SK-N-SH treated with all-trans-retinoic acid at 6 μM for 48 hours (cell line): Measurements from ENCODE around the gene INIP.

Experiments
- ATAC-seq: fragments of 200-7000 bp; cut with Tn5 transposase; 3 replicates; pipeline ENCODE4 v1.9.1; 2020; ENCODE audit warnings: mild to moderate bottlenecking, moderate library complexity
- ARNTL ChIP-seq: fragments of 450-650 bp; formaldehyde crosslinking; IDR thresholded peaks from 2 replicates; pipeline ENCODE4 v1.5.0; 2020; ENCODE audit warnings: low read depth, mild to moderate bottlenecking, moderate library complexity, borderline replicate concordance
- CSDC2 ChIP-seq: fragments of 250-450 bp; sonication (Bioruptor Pico); IDR thresholded peaks from 2 replicates; pipeline ENCODE4 v1.5.0; 2020; ENCODE audit warnings: mild to moderate bottlenecking, moderate library complexity
- ESRRG ChIP-seq: fragments of 250-450 bp; sonication (Bioruptor Pico); IDR thresholded peaks from 2 replicates; pipeline ENCODE4 v1.6.1; 2021; ENCODE audit warnings: mild to moderate bottlenecking
- GLIS3 ChIP-seq: fragments of 250-450 bp; sonication (Bioruptor Pico); IDR thresholded peaks from 2 replicates; pipeline ENCODE4 v1.5.0; 2020; ENCODE audit warnings: mild to moderate bottlenecking, moderate library complexity
- ISL1 ChIP-seq: fragments of 250-450 bp; sonication (Bioruptor Pico); IDR thresholded peaks from 2 replicates; pipeline ENCODE4 v2.1.2; 2022; ENCODE audit warnings: mild to moderate bottlenecking, moderate library complexity
- OSR1 ChIP-seq: fragments of 250-450 bp; sonication (Bioruptor Pico); IDR thresholded peaks from 2 replicates; pipeline ENCODE4 v1.8.0; 2022; ENCODE audit warnings: moderate library complexity, mild to moderate bottlenecking, inconsistent platforms
- PPARA ChIP-seq: fragments of 250-450 bp; sonication (Bioruptor Pico); IDR thresholded peaks from 2 replicates; pipeline ENCODE4 v1.5.0; 2020; ENCODE audit warnings: mild to moderate bottlenecking, borderline replicate concordance
- RARB ChIP-seq: fragments of 250-450 bp; sonication (Bioruptor Pico); IDR thresholded peaks from 2 replicates; pipeline ENCODE4 v1.8.0; 2021; ENCODE audit warnings: mild to moderate bottlenecking, moderate library complexity
- SNAI2 ChIP-seq: fragments of 250-450 bp; sonication (Bioruptor Pico); IDR thresholded peaks from 2 replicates; pipeline ENCODE4 v1.5.0; 2020; ENCODE audit warnings: mild to moderate bottlenecking, moderate library complexity
- TCF4 ChIP-seq: fragments of 250-450 bp; sonication (Bioruptor Pico); IDR thresholded peaks from 2 replicates; pipeline ENCODE4 v1.8.0; 2021; ENCODE audit warnings: mild to moderate bottlenecking, moderate library complexity, borderline replicate concordance
- TOX ChIP-seq: fragments of 250-450 bp; sonication (Bioruptor Pico); IDR thresholded peaks from 2 replicates; pipeline ENCODE4 v1.8.0; 2021; ENCODE audit warnings: mild to moderate bottlenecking, moderate library complexity, borderline replicate concordance
- ZFP3 ChIP-seq: fragments of 250-450 bp; sonication (Bioruptor Pico); IDR thresholded peaks from 2 replicates; pipeline ENCODE4 v1.5.0; 2020; ENCODE audit warnings: mild to moderate bottlenecking, moderate library complexity
- ZFP30 ChIP-seq: fragments of 450-650 bp; formaldehyde crosslinking; IDR thresholded peaks from 2 replicates; pipeline ENCODE4 v1.5.0; 2022; ENCODE audit warnings: mild to moderate bottlenecking, moderate library complexity
- ZNF565 ChIP-seq: fragments of 450-650 bp; formaldehyde crosslinking; conservative IDR thresholded peaks from 2 replicates; pipeline ENCODE4 v1.5.0; 2020; ENCODE audit warnings: low read depth, mild to moderate bottlenecking, moderate library complexity
- ZNF8 ChIP-seq: fragments of 450-650 bp; formaldehyde crosslinking; IDR thresholded peaks from 2 replicates; pipeline ENCODE4 v1.5.0; 2020; ENCODE audit warnings: mild to moderate bottlenecking, moderate library complexity
- TF ChIP-seq, protein P1 (sequence below): fragments of 250-450 bp; sonication (Bioruptor Pico); IDR thresholded peaks from 2 replicates; pipeline ENCODE4 v1.5.1; 2021; ENCODE audit warnings: mild to moderate bottlenecking, moderate library complexity
- TF ChIP-seq, protein P2 (sequence below): fragments of 250-450 bp; sonication (Bioruptor Pico); IDR thresholded peaks from 2 replicates; pipeline ENCODE4 v1.8.0; 2021; ENCODE audit warnings: low read depth, mild to moderate bottlenecking, moderate library complexity, borderline replicate concordance
- TF ChIP-seq, protein P3 (sequence below): fragments of 250-450 bp; sonication (Bioruptor Pico); IDR thresholded peaks from 2 replicates; pipeline ENCODE4 v1.5.0; 2020; ENCODE audit warnings: mild to moderate bottlenecking, moderate library complexity
- TF ChIP-seq, protein P4 (sequence below): fragments of 250-450 bp; sonication (Bioruptor Pico); IDR thresholded peaks from 2 replicates; pipeline ENCODE4 v1.8.0; 2020; ENCODE audit warnings: mild to moderate bottlenecking, moderate library complexity, borderline replicate concordance

Gene INIP

DNA sequence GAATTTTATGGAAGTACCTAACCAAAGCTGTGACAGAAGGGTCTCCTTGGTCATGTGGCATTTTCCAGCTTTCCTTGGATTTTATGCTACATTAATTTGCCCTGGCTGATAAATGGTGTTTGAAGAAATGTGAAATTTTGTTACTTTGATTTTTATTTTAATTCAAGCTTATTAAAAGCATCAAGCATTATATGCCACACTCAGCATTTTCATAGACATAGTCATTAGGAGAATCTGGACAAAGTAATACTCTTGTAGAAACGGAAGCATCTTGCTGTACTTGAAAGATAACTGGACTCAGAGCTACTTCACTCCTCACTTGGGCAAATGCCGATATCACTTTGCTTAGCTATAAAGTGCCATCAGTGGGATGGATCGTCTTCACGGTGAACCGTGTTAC is 54.2 kb downstream of the INIP start (continued):
- TF ChIP-seq, protein P1, sequence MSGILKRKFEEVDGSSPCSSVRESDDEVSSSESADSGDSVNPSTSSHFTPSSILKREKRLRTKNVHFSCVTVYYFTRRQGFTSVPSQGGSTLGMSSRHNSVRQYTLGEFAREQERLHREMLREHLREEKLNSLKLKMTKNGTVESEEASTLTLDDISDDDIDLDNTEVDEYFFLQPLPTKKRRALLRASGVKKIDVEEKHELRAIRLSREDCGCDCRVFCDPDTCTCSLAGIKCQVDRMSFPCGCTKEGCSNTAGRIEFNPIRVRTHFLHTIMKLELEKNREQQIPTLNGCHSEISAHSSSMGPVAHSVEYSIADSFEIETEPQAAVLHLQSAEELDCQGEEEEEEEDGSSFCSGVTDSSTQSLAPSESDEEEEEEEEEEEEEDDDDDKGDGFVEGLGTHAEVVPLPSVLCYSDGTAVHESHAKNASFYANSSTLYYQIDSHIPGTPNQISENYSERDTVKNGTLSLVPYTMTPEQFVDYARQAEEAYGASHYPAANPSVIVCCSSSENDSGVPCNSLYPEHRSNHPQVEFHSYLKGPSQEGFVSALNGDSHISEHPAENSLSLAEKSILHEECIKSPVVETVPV (CRISPR knock-in tag) = no peak
- TF ChIP-seq, protein P2, sequence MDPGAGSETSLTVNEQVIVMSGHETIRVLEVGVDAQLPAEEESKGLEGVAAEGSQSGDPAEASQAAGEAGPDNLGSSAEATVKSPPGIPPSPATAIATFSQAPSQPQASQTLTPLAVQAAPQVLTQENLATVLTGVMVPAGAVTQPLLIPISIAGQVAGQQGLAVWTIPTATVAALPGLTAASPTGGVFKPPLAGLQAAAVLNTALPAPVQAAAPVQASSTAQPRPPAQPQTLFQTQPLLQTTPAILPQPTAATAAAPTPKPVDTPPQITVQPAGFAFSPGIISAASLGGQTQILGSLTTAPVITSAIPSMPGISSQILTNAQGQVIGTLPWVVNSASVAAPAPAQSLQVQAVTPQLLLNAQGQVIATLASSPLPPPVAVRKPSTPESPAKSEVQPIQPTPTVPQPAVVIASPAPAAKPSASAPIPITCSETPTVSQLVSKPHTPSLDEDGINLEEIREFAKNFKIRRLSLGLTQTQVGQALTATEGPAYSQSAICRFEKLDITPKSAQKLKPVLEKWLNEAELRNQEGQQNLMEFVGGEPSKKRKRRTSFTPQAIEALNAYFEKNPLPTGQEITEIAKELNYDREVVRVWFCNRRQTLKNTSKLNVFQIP (CRISPR knock-in tag) = no peak
- TF ChIP-seq PPARA (no peak), RARB (CRISPR knock-in tag) (no peak), SNAI2 (CRISPR knock-in tag) (no peak), TOX (CRISPR knock-in tag) (no peak)

DNA sequence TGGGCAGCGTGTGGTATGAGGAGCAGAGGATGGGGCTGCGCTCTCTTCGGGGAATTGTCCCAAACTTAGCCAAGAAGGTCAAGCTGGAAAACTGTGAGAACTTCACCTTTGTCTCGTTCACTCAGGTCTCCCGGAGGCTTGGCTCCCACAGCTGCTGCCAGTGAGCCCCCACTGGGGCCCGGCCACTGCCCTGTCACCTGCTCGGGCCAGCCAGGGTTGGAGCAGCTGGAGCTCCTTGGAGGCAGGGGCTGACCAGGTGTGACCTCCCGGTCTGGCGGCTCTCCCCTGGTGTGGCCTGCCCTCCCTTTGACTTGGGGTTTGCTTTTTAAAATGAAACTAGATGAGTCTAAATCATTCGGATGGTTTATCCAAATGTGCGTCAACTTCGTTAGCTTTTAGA is 58.0 kb downstream of the INIP start:
- TF ChIP-seq GLIS3 (CRISPR knock-in tag) (no peak), CSDC2 (CRISPR knock-in tag) (no peak), TOX (CRISPR knock-in tag) (no peak), ZFP3 (CRISPR knock-in tag) (no peak), PPARA (no peak), SNAI2 (CRISPR knock-in tag) (no peak), ESRRG (CRISPR knock-in tag) (no peak), ZNF565 (CRISPR knock-in tag) (no peak), ZFP30 (CRISPR knock-in tag) (no peak)
- TF ChIP-seq, protein P3, sequence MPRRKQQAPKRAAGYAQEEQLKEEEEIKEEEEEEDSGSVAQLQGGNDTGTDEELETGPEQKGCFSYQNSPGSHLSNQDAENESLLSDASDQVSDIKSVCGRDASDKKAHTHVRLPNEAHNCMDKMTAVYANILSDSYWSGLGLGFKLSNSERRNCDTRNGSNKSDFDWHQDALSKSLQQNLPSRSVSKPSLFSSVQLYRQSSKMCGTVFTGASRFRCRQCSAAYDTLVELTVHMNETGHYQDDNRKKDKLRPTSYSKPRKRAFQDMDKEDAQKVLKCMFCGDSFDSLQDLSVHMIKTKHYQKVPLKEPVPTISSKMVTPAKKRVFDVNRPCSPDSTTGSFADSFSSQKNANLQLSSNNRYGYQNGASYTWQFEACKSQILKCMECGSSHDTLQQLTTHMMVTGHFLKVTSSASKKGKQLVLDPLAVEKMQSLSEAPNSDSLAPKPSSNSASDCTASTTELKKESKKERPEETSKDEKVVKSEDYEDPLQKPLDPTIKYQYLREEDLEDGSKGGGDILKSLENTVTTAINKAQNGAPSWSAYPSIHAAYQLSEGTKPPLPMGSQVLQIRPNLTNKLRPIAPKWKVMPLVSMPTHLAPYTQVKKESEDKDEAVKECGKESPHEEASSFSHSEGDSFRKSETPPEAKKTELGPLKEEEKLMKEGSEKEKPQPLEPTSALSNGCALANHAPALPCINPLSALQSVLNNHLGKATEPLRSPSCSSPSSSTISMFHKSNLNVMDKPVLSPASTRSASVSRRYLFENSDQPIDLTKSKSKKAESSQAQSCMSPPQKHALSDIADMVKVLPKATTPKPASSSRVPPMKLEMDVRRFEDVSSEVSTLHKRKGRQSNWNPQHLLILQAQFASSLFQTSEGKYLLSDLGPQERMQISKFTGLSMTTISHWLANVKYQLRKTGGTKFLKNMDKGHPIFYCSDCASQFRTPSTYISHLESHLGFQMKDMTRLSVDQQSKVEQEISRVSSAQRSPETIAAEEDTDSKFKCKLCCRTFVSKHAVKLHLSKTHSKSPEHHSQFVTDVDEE = no peak
- TF ChIP-seq, protein P2 (CRISPR knock-in tag) = no peak

DNA sequence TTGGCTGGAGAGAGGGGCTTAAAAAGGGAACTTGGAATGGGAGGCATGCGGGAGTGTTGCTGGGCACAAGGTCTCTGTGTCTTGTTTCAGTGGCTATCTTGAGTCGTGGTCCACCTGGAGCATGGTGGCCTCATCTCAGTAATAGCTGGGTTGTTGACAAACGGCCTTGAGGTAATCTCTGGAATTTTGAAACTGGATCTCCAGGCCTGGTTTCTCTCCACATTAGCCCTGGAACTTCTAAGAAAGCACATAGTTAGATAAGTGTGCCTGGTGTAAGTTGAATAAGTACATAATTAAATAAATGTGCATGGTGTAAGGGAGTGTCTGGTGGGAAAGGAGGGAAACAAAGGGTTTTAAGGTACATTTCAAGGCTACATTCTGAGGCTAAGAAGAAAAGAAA is 62.2 kb downstream of the INIP start:
- no peak for ATAC-seq
- TF ChIP-seq OSR1 (CRISPR knock-in tag) = no peak
- TF ChIP-seq, protein P1 (CRISPR knock-in tag) = no peak
- TF ChIP-seq CSDC2 (CRISPR knock-in tag) = no peak
- TF ChIP-seq RARB (CRISPR knock-in tag) = no peak
- no peak for TF ChIP-seq ZFP30 (CRISPR knock-in tag)
- TF ChIP-seq ESRRG (CRISPR knock-in tag) = no peak
- 0 out of 2 replicates have a peak, but pooled peaks have one; percentile 10 for TF ChIP-seq ISL1 (CRISPR knock-in tag)

More for the DNA sequence above, 58.0 kb downstream of the INIP start:
- ATAC-seq = no peak

DNA sequence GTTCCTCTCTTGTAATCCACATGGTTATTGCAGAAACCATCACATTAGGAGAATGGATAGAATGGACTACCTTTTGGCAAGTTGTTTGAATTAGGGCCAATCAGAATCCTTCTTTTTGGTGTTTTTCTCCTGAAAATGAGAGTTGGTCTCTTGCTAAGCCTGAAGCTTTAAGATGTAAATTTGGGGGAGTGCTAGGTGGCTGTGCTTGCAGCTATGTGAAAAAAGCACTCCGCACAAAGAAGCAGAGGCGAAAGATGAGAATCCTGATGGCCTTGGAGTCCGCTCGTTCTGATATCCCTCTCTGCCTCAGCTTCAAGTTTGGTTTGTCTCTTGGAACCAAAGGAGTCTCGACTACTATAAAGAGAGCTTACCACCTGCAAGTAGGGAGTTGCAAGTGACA is 63.6 kb downstream of the INIP start:
- ATAC-seq = no peak
- TF ChIP-seq GLIS3 (CRISPR knock-in tag) (no peak), ISL1 (CRISPR knock-in tag) (no peak), ZNF8 (no peak), TCF4 (CRISPR knock-in tag) (no peak), ARNTL (CRISPR knock-in tag) (no peak), ZFP30 (CRISPR knock-in tag) (no peak), PPARA (no peak), SNAI2 (CRISPR knock-in tag) (no peak), RARB (CRISPR knock-in tag) (no peak), CSDC2 (CRISPR knock-in tag) (no peak), ZFP3 (CRISPR knock-in tag) (no peak), TOX (CRISPR knock-in tag) (no peak), ZNF565 (CRISPR knock-in tag) (no peak)
- TF ChIP-seq, protein P4, sequence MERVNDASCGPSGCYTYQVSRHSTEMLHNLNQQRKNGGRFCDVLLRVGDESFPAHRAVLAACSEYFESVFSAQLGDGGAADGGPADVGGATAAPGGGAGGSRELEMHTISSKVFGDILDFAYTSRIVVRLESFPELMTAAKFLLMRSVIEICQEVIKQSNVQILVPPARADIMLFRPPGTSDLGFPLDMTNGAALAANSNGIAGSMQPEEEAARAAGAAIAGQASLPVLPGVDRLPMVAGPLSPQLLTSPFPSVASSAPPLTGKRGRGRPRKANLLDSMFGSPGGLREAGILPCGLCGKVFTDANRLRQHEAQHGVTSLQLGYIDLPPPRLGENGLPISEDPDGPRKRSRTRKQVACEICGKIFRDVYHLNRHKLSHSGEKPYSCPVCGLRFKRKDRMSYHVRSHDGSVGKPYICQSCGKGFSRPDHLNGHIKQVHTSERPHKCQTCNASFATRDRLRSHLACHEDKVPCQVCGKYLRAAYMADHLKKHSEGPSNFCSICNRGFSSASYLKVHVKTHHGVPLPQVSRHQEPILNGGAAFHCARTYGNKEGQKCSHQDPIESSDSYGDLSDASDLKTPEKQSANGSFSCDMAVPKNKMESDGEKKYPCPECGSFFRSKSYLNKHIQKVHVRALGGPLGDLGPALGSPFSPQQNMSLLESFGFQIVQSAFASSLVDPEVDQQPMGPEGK = no peak
- TF ChIP-seq, protein P3 = no peak
